Lower leg skin (tissue), 3 donors: Measurements from ENCODE around the gene TRPC5OS.

Experiments used
- CTCF ChIP-seq, 3 donors: fragments of 450-650 bp; IDR thresholded peaks; one replicate each; pipeline ENCODE4 v1.5.1; 2016; ENCODE audit warnings: antibody characterized with exemption in 3 of 3, mild to moderate bottlenecking in 3 of 3, moderate library complexity in 2 of 3
- POLR2A ChIP-seq, 2 donors: fragments of 450-650 bp; IDR thresholded peaks; one replicate each; pipeline ENCODE4 v1.6.1; 2016 to 2017; ENCODE audit warnings: antibody characterized with exemption in 2 of 2, mild to moderate bottlenecking in 1 of 2, moderate library complexity in 1 of 2

- TF ChIP-seq CTCF (IDR thresholded peaks at IDR 0.05) (no peak), POLR2A (IDR thresholded peaks at IDR 0.05) (no peak)
Observed at GRCh38 chrX:111886678-111887077, 10.7 kb downstream of the TRPC5OS start.
